Suppressor macrophage (primary cell): ENCODE data around the gene TRIM50.
"Not testable (repeated sequence)": the region's sequence is repeated elsewhere in the genome, so short reads cannot be mapped to it uniquely, and the experiment has no call there.

Source experiments
- DNase-seq, 4 experiments: peaks; one replicate each; pipeline ENCODE4 v3.0.0-alpha.2; 2020 to 2022

Gene TRIM50

DNA sequence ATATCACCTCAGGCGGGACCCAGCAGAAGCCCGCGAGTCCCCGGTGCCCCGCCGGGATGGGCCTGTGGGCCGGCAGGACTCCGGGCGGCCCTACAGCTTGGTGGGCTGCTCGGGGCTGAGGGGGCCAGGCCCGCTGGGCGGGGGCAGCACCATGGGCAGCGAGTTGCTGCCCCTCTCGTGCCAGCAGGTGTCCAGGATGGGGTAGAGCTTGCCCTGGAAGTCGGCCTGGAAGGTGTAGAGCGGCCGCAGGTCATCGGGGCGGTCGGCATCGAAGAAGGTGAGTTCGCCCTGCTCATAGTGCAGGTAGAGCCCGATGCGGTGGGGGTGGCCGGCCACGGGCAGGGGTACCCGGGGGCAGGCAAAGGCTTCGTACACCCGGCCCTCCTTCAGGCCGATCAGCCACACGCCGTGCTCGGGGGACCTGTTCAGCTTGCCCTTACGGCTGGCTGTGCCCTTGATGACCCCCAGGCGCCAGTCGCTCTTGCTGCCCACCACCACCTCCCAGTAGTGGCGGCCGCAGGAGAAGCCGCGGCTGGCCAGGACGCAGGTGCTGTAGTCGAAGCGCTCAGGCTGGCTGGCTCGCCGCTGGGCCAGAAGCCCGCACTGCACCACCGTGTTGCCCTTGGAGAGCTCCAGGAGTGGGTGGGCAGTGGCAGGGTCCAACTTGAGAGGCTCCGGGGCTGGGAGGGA is 14.9 kb downstream of the TRIM50 start:
- no peak for DNase-seq

DNA sequence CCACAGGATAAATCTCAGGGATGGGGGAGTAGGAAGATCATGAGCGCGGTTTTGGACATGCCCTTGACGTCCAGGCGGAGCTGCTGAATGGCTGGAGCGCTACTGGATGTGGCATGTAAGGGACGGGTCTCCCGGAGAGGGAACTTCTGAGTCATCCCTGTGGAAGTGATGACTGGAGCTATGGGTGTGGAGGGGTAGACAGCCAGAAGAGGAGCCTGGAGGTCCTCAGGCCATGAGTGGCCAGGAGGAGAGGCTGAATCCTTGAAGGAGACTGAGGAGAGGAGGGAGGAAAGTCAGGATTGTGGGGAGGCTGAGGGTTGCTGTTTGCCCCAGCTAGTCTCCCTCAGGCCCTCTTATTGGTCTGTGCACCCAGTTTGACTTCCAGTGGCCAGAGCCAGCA is 16.5 kb downstream of the TRIM50 start:
- not testable (repeated sequence) for DNase-seq

GRCh38 chr7:73308665-73309214 is 19.1 kb downstream of the TRIM50 start, which contains the start of gene NSUN5:
NSUN5 (minus strand) TSS chr7:73308826; CDS start chr7:73308790, 36 bp downstream.
- peak; percentile 91 to 95 (median 93) for DNase-seq

GRCh38 chr7:73308074-73308664 is 19.7 kb downstream of the TRIM50 start:
- DNase-seq: peak in 1 of 4 experiments; percentile 26

GRCh38 chr7:73307436-73307835 is 20.4 kb downstream of the TRIM50 start:
- no peak for DNase-seq

- DNase-seq: not testable (repeated sequence)
Measured at GRCh38 chr7:73304612-73305387, 23.1 kb downstream of the TRIM50 start.

DNA sequence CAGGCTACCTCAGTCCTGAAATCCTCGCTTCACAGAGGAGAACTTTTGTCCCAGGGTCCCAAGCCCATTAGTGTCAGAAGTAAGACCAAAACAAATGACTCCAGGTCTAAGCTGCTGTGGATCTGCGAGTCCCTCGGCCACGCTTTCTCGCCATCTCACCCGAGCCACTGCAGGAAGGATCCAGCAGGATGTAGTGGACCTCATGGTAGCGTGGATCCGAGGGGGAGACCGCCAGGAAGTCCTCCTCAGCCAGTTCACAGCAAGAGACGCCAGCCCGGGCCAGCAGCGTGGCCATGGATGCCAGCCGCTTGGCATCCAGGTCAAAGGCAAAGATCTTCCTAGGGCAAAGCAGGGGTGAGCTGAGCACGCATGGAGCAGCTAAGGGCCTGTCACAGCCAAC is 23.8 kb downstream of the TRIM50 start:
- DNase-seq: no peak

DNA sequence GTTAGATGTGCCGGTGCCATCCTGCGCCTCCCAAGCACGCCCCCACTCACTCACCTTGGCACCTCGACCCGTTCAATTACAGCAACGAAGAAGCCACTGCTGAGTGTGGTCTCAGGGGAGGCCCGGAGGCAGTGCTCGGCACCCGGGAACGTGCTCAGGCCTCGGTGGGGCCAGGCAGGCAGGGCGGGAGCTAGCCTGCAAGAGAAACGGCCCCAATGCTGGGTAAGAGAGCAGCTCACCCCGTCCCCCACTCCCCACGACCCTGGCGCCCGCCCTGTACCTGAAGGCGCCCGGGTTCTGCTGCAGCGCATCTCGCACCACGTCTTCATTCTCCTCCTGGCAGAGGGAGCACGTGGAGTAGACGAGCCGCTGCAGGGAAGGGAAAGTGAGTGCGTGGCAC is 24.3 kb downstream of the TRIM50 start:
- no peak for DNase-seq

DNA sequence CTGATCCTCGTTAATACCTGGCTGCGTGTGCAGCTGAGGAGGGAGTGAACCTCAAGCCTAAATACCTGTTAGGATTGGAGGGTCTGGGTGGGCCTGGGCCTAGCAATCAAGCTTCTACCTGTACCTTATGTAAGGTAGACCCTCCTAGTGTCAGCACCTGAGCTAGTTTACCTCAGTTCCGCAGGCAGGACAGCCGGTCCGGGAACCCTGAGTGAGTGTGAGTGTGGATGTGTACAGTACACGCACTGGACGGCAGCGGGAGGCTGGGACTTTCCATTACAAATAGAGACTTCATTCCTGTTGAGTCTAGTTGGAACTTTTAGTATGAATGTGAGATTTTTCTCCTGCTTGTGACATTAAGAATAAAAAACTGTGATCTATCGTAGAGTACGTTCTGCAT is 25.0 kb downstream of the TRIM50 start:
- not testable (repeated sequence) for DNase-seq

GRCh38 chr7:73301108-73301507 is 26.8 kb downstream of the TRIM50 start:
- DNase-seq: not testable (repeated sequence)

GRCh38 chr7:73299812-73300211 is 28.1 kb downstream of the TRIM50 start:
- not testable (repeated sequence) for DNase-seq

DNA sequence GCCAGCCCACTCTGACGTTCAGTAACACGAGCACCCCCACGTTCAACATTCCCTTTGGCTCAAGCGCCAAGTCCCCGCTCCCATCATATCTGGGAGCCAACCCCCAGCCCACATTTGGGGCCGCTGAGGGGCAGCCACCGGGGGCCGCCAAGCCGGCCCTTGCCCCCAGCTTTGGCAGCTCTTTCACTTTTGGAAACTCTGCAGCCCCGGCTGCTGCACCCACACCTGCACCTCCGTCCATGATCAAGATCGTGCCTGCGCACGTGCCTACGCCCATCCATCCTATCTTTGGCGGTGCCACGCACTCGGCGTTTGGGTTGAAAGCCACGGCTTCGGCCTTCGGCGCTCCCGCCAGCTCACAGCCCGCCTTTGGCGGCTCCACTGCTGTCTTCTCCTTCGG is 30.2 kb downstream of the TRIM50 start:
- DNase-seq: not testable (repeated sequence)

GRCh38 chr7:73297235-73297634 is 30.6 kb downstream of the TRIM50 start:
- DNase-seq: not testable (repeated sequence)

GRCh38 chr7:73277210-73277609 is 50.7 kb downstream of the TRIM50 start:
- not testable (repeated sequence) for DNase-seq

GRCh38 chr7:73267813-73268212 is 60.1 kb downstream of the TRIM50 start:
- DNase-seq: not testable (repeated sequence)

DNA sequence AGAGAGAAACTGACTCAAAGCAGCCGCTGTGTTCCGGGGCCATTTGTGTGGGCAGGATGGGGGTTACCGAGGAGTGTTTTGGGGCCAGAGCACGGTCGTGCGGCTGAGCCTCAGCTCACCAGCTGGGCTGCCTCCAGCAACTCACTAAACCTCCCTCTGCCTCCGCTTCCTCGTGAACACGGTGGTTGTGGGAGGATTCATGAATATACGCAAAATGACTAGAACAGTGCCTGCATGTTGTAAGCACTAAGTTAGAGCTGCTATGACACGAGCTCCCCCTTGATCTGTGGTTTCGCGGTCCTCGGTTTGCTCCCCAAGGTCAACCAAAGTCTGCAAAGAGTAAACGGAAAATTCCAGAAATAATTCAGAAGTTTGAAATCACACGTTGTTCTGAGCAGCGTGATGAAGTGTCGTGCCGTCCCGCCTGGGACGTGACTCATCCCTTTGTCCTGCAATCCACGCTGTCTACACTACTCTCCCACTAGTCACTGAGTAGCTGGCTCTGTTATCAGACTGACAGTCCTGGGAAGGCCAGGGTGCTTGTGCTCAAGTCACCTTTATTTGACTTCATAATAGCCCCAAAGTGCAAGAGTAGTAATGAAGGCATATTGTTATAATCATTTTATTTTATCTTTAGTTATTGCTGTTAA is 61.0 kb downstream of the TRIM50 start:
- not testable (repeated sequence) for DNase-seq
